NCI-H524 treated with DMSO at 0.1 percent for 48 hours (cell line): ENCODE results near the gene PCK1.

Experiments used
- DNase-seq: peaks from one replicate; lab custom pipeline; 2025; lab: John Stamatoyannopoulos, UW

PCK1 gene

GRCh38 chr20:57559658-57560553 is 1.0 kb upstream of the PCK1 start:
- no peak for DNase-seq

- DNase-seq: no peak
Observed at GRCh38 chr20:57561356-57562279, 708 bp downstream of the PCK1 start.

GRCh38 chr20:57562541-57563465 is 1.9 kb downstream of the PCK1 start:
- no peak for DNase-seq

- DNase-seq: no peak
Observed at GRCh38 chr20:57563522-57563921, 2.6 kb downstream of the PCK1 start.

- DNase-seq: no peak
Observed at GRCh38 chr20:57564180-57564802, 3.4 kb downstream of the PCK1 start.

- DNase-seq: no peak
Observed at GRCh38 chr20:57564951-57565642, 4.2 kb downstream of the PCK1 start.

- no peak for DNase-seq
Observed at GRCh38 chr20:57566399-57566798, 5.5 kb downstream of the PCK1 start.

GRCh38 chr20:57566803-57567459 is 6.0 kb downstream of the PCK1 start:
- no peak for DNase-seq

GRCh38 chr20:57567471-57568079 is 6.7 kb downstream of the PCK1 start:
- DNase-seq: no peak

GRCh38 chr20:57568088-57568896 is 7.4 kb downstream of the PCK1 start:
- DNase-seq: no peak

GRCh38 chr20:57568960-57569359 is 8.1 kb downstream of the PCK1 start:
- DNase-seq: no peak

GRCh38 chr20:57570145-57570850 is 9.4 kb downstream of the PCK1 start:
- DNase-seq: no peak

GRCh38 chr20:57570920-57571319 is 10.0 kb downstream of the PCK1 start:
- no peak for DNase-seq

- no peak for DNase-seq
Observed at GRCh38 chr20:57571782-57572416, 11.0 kb downstream of the PCK1 start.

GRCh38 chr20:57573242-57573641 is 12.3 kb downstream of the PCK1 start:
- no peak for DNase-seq

- no peak for DNase-seq
Observed at GRCh38 chr20:57573894-57574293, 13.0 kb downstream of the PCK1 start.

GRCh38 chr20:57574954-57575353 is 14.0 kb downstream of the PCK1 start:
- DNase-seq: no peak

- DNase-seq: no peak
Observed at GRCh38 chr20:57576002-57576401, 15.1 kb downstream of the PCK1 start.
